ENCODE results near the gene PTBP3.
"Not testable (repeated sequence)": the region's sequence is repeated elsewhere in the genome, so short reads cannot be mapped to it uniquely, and the experiment has no call there.

PTBP3 gene

GRCh38 chr9:112315331-112316257, 17.8 kb downstream of the PTBP3 start:
- DNase-seq: no peak
- ATAC-seq: no peak
- Mint-ChIP-seq H3K4me1 (peaks cover 77% of the 10 kb centered on the region), H3K27ac (peak overlapping the region; percentile 97 to 98), H3K4me3 (peak overlapping the region; percentile 42 to 54), H3K9me3 (no peaks in the 10 kb centered on the region), H3K27me3 (no peaks in the 10 kb centered on the region)

GRCh38 chr9:112312139-112312538, 21.3 kb downstream of the PTBP3 start:
- Mint-ChIP-seq H3K4me3 (no peak overlapping the region), H3K27ac (no peak overlapping the region), H3K9me3 (no peaks in the 10 kb centered on the region), H3K4me1 (peaks cover 50% of the 10 kb centered on the region), H3K27me3 (no peaks in the 10 kb centered on the region)
- no peak for ATAC-seq
- no peak for DNase-seq

- DNase-seq (no peak), ATAC-seq (no peak)
- no peak overlapping the region for H3K4me3 Mint-ChIP-seq
- no peak overlapping the region for H3K27ac Mint-ChIP-seq
- H3K4me1 Mint-ChIP-seq: peaks cover 44% of the 10 kb centered on the region
- no peaks in the 10 kb centered on the region for H3K27me3 Mint-ChIP-seq
- H3K9me3 Mint-ChIP-seq: no peaks in the 10 kb centered on the region
These were observed 21.9 kb downstream of the PTBP3 start for GRCh38 chr9:112311497-112311896.

GRCh38 chr9:112310826-112311225, 22.6 kb downstream of the PTBP3 start:
- Mint-ChIP-seq H3K4me1 (peaks cover 37% of the 10 kb centered on the region), H3K4me3 (no peak overlapping the region), H3K27me3 (no peaks in the 10 kb centered on the region), H3K27ac (no peak overlapping the region), H3K9me3 (no peaks in the 10 kb centered on the region)
- no peak for ATAC-seq
- no peak for DNase-seq

GRCh38 chr9:112308588-112308987, 24.8 kb downstream of the PTBP3 start:
- H3K4me3 Mint-ChIP-seq: no peak overlapping the region
- no peak overlapping the region for H3K27ac Mint-ChIP-seq
- DNase-seq: no peak
- H3K27me3 Mint-ChIP-seq: no peaks in the 10 kb centered on the region
- ATAC-seq: no peak
- peaks cover 23% of the 10 kb centered on the region for H3K4me1 Mint-ChIP-seq
- H3K9me3 Mint-ChIP-seq: no peaks in the 10 kb centered on the region

- Mint-ChIP-seq H3K4me1 (peaks cover 51% of the 10 kb centered on the region), H3K4me3 (no peak overlapping the region), H3K9me3 (no peaks in the 10 kb centered on the region), H3K27me3 (no peaks in the 10 kb centered on the region), H3K27ac (no peak overlapping the region)
- ATAC-seq (peak; percentile 78), DNase-seq (no peak)
These were observed 32.0 kb downstream of the PTBP3 start for GRCh38 chr9:112301420-112301819.

- ATAC-seq (no peak), DNase-seq (no peak)
- no peaks in the 10 kb centered on the region for H3K27me3 Mint-ChIP-seq
- no peak overlapping the region for H3K4me3 Mint-ChIP-seq
- H3K4me1 Mint-ChIP-seq: peaks cover 50% of the 10 kb centered on the region
- no peaks in the 10 kb centered on the region for H3K9me3 Mint-ChIP-seq
- peak overlapping the region; percentile 82 to 85 for H3K27ac Mint-ChIP-seq
These were observed 33.9 kb downstream of the PTBP3 start for GRCh38 chr9:112299514-112299913.

GRCh38 chr9:112296929-112297328, 36.5 kb downstream of the PTBP3 start:
- DNase-seq: no peak
- no peak overlapping the region for H3K27ac Mint-ChIP-seq

GRCh38 chr9:112295174-112295573, 38.2 kb downstream of the PTBP3 start:
- DNase-seq (no peak), ATAC-seq (no peak)
- H3K4me3 Mint-ChIP-seq: no peak overlapping the region
- no peaks in the 10 kb centered on the region for H3K9me3 Mint-ChIP-seq
- H3K27me3 Mint-ChIP-seq: no peaks in the 10 kb centered on the region
- H3K27ac Mint-ChIP-seq: no peak overlapping the region
- H3K4me1 Mint-ChIP-seq: peaks cover 26% of the 10 kb centered on the region

More at GRCh38 chr9:112296929-112297328, 36.5 kb downstream of the PTBP3 start:
- Mint-ChIP-seq H3K27me3 (no peaks in the 10 kb centered on the region), H3K4me1 (peaks cover 43% of the 10 kb centered on the region), H3K9me3 (no peaks in the 10 kb centered on the region), H3K4me3 (no peak overlapping the region)
- ATAC-seq: no peak

GRCh38 chr9:112288029-112288428, 45.4 kb downstream of the PTBP3 start:
- Mint-ChIP-seq H3K27ac (no peak overlapping the region), H3K9me3 (peaks cover 20 to 33% of the 10 kb centered on the region in 2 donors), H3K4me1 (peaks cover 7% of the 10 kb centered on the region), H3K4me3 (no peak overlapping the region), H3K27me3 (no peaks in the 10 kb centered on the region)
- DNase-seq (no peak), ATAC-seq (no peak)

GRCh38 chr9:112286926-112287325, 46.5 kb downstream of the PTBP3 start:
- no peak overlapping the region for H3K4me3 Mint-ChIP-seq
- no peak for DNase-seq
- peaks cover 20 to 36% of the 10 kb centered on the region in 2 donors for H3K9me3 Mint-ChIP-seq

GRCh38 chr9:112285056-112285455, 48.4 kb downstream of the PTBP3 start:
- Mint-ChIP-seq H3K9me3 (peaks cover 20 to 36% of the 10 kb centered on the region in 2 donors), H3K27ac (no peak overlapping the region), H3K4me3 (no peak overlapping the region), H3K27me3 (no peaks in the 10 kb centered on the region), H3K4me1 (peaks cover 11% of the 10 kb centered on the region)
- no peak for ATAC-seq
- no peak for DNase-seq

More at GRCh38 chr9:112286926-112287325, 46.5 kb downstream of the PTBP3 start:
- H3K4me1 Mint-ChIP-seq: peaks cover 11% of the 10 kb centered on the region
- no peaks in the 10 kb centered on the region for H3K27me3 Mint-ChIP-seq
- H3K27ac Mint-ChIP-seq: peak overlapping the region in 1 of 2 donors; percentile 64
- no peak for ATAC-seq

GRCh38 chr9:112283582-112284253, 49.7 kb downstream of the PTBP3 start:
- ATAC-seq: no peak
- H3K27ac Mint-ChIP-seq: no peak overlapping the region
- H3K4me3 Mint-ChIP-seq: no peak overlapping the region
- H3K27me3 Mint-ChIP-seq: no peaks in the 10 kb centered on the region
- peaks cover 20 to 36% of the 10 kb centered on the region in 2 donors for H3K9me3 Mint-ChIP-seq
- DNase-seq: no peak
- peaks cover 11% of the 10 kb centered on the region for H3K4me1 Mint-ChIP-seq

GRCh38 chr9:112282841-112283240, 50.6 kb downstream of the PTBP3 start:
- not testable (repeated sequence) for DNase-seq, H3K4me3 Mint-ChIP-seq, H3K27ac Mint-ChIP-seq, H3K27me3 Mint-ChIP-seq, ATAC-seq
- Mint-ChIP-seq H3K4me1 (peaks cover 17% of the 10 kb centered on the region), H3K9me3 (peaks cover 20 to 36% of the 10 kb centered on the region in 2 donors)

GRCh38 chr9:112280904-112281303, 52.5 kb downstream of the PTBP3 start:
- no peak for ATAC-seq
- DNase-seq: no peak
- Mint-ChIP-seq H3K4me3 (no peak overlapping the region), H3K27me3 (no peaks in the 10 kb centered on the region), H3K4me1 (peaks cover 27% of the 10 kb centered on the region), H3K27ac (no peak overlapping the region), H3K9me3 (peaks cover 11 to 26% of the 10 kb centered on the region in 2 donors)

- H3K27ac Mint-ChIP-seq: no peak overlapping the region
- ATAC-seq: no peak
- H3K4me1 Mint-ChIP-seq: peaks cover 37% of the 10 kb centered on the region
- no peak for DNase-seq
- no peaks in the 10 kb centered on the region for H3K27me3 Mint-ChIP-seq
- no peak overlapping the region for H3K4me3 Mint-ChIP-seq
- peaks cover 0 to 17% of the 10 kb centered on the region in 2 donors for H3K9me3 Mint-ChIP-seq
These were observed 53.9 kb downstream of the PTBP3 start for GRCh38 chr9:112279501-112279900.

Measured in stimulated activated naive CD8-positive, alpha-beta T cell treated with anti-CD3 and anti-CD28 coated beads, Interleukin-15, amount 100 ng/mL, for 72 hours (primary cell).